Kidney (tissue), 14 donors: ENCODE measurements around the gene CHAF1B. TPM values are rescaled to one million over a fixed set of nuclear protein-coding genes. Genes with fewer than 3 reads are reported as not detected.

ENCODE experiments used
- DNase-seq, 5 donors: peaks; one replicate each; pipeline ENCODE4 v3.0.0-alpha.2; 2013 to 2020
- FAIRE-seq: peaks from 2 replicates; lab custom pipeline; 2012; peaks lifted over from hg19 to GRCh38; lab: Jason Lieb, UNC
- H3K27ac ChIP-seq, 2 donors: one replicate each; pipeline ENCODE4 v1.7.0; 2013; ENCODE audit warnings: low read depth in 2 of 2, low read length in 2 of 2, inconsistent platforms in 1 of 2
- H3K27me3 ChIP-seq: one replicate; pipeline ENCODE4 v1.7.1; 2013; ENCODE audit warnings: low read length, inconsistent platforms; ENCODE audit not compliant: control insufficient read depth, insufficient read depth
- H3K36me3 ChIP-seq, 3 donors: one replicate each; pipeline versions ENCODE4 v1.7.0 to v1.7.1; 2013; ENCODE audit warnings: low read length in 3 of 3, control low read depth in 1 of 3, inconsistent platforms in 1 of 3; ENCODE audit not compliant: insufficient read depth in 3 of 3, control insufficient read depth in 2 of 3
- H3K4me1 ChIP-seq, 3 donors: one replicate each; pipeline versions ENCODE4 v1.7.0 to v1.7.1; 2013; ENCODE audit warnings: low read length in 3 of 3, inconsistent platforms in 1 of 3, low read depth in 1 of 3; ENCODE audit not compliant: control insufficient read depth in 2 of 3, insufficient read depth in 2 of 3
- H3K4me3 ChIP-seq, 3 donors: one replicate each; pipeline versions ENCODE4 v1.7.0 to v1.8.1; 2013; ENCODE audit warnings: low read length in 3 of 3, control low read depth in 1 of 3, inconsistent platforms in 1 of 3
- H3K9ac ChIP-seq, 3 donors: one replicate each; pipeline versions ENCODE4 v1.7.0 to v1.7.1; 2013; ENCODE audit warnings: low read length in 3 of 3, control low read depth in 1 of 3, inconsistent platforms in 1 of 3
- H3K9me3 ChIP-seq, 3 donors: one replicate each; pipeline versions ENCODE4 v1.7.0 to v1.7.1; 2013; ENCODE audit warnings: low read length in 3 of 3, control low read depth in 1 of 3, inconsistent platforms in 1 of 3; ENCODE audit not compliant: control insufficient read depth in 2 of 3, insufficient read depth in 1 of 3
- intact Hi-C: fragments of 100-400 bp; cut with DNase I; formaldehyde crosslinking; loops from one replicate; pipeline ENCODE4 v1.11.1; 2022
- polyA plus RNA-seq: library from polyadenylated mRNA; stranded (reverse); fragments of 350-450 nt; fragmentation: Illumina TruSeq; extraction: RNeasy Lipid Tissue Mini Kit (QIAGEN cat#74804); gene quantifications from one replicate; pipeline ENCODE4 v1.2.3, GENCODE V29; 2014; ENCODE audit warnings: low read depth, low replicate concordance; ENCODE audit not compliant: insufficient read depth
- total RNA-seq: library from RNA; stranded (reverse); fragmentation: NEBNext Ultra II Directional; extraction: Animal tissue kit (Norgen Biotek cat#: 25700); gene quantifications from one replicate; pipeline ENCODE4 v1.2.1, GENCODE V29; 2021
- TF ChIP-seq, protein P1 (sequence below): IDR thresholded peaks from 3 replicates; pipeline ENCODE4 v1.5.1; 2012; ENCODE audit warnings: mild to moderate bottlenecking, moderate library complexity, borderline replicate concordance; ENCODE audit not compliant: insufficient read depth; ENCODE audit errors: extremely low read depth
- donor health status: control.
- donor health status: control.
- donor health status: control.
- donor health status: control.
- donor health status: control.
- donor health status: DM: yes; HTN: yes; CAD: no.
- donor health status: Normal renal cell carcinoma (clear cell type).

Gene CHAF1B
- total and polyA plus RNA-seq, 2 donors from 2014 or later = 1.0 to 2.5 TPM

DNA sequence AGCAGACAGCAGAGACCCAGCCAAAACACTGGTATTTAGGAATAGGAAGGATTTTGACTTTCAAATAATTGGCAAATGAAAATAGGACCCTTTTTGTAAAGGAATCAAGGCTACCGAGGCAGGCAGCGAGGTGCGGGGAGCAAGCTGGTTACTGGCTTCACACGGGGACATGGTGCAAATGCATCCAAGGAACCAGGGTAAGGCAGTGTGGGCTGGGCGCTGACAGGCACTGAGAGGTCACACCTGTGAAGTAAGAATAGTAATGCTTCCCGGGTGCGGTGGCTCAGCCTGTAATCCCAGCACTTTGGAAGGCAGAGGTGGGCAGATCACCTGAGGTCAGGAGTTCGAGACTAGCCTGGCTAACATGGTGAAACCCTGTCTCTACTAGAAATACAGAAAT, 15.5 kb downstream of the CHAF1B start:
- Histone ChIP-seq H3K4me1 (no peaks in the 10 kb centered on the region), H3K9me3 (no peaks in the 10 kb centered on the region), H3K36me3 (no peaks in the 10 kb centered on the region), H3K4me3 (no peak overlapping the region), H3K9ac (no peak overlapping the region), H3K27ac (no peak overlapping the region), H3K27me3 (no peaks in the 10 kb centered on the region)
- FAIRE-seq (no peak), DNase-seq (peak in 1 of 5 donors; percentile 23)
- intact Hi-C loops = no loop called here
- TF ChIP-seq, protein P1, sequence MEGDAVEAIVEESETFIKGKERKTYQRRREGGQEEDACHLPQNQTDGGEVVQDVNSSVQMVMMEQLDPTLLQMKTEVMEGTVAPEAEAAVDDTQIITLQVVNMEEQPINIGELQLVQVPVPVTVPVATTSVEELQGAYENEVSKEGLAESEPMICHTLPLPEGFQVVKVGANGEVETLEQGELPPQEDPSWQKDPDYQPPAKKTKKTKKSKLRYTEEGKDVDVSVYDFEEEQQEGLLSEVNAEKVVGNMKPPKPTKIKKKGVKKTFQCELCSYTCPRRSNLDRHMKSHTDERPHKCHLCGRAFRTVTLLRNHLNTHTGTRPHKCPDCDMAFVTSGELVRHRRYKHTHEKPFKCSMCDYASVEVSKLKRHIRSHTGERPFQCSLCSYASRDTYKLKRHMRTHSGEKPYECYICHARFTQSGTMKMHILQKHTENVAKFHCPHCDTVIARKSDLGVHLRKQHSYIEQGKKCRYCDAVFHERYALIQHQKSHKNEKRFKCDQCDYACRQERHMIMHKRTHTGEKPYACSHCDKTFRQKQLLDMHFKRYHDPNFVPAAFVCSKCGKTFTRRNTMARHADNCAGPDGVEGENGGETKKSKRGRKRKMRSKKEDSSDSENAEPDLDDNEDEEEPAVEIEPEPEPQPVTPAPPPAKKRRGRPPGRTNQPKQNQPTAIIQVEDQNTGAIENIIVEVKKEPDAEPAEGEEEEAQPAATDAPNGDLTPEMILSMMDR = no peak

DNA sequence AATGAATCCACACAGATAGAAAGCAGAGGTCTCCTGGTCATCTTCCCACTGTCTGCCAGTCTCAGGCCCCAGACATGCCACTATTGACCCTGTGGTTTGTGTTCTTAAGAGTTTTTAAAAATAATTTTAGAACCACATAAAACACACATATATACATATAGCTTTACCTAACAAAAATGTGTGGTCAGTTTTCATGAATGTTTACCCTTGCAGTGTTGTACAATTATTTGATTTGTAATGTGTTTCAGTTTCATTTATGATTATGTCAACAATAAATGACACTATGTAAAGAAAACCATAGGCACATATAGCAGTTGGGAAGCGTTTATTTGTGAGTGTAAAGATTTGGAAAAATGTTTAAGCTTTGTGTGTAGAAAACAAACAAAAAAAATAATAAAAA, 17.1 kb downstream of the CHAF1B start:
- no peak overlapping the region for H3K4me3 ChIP-seq
- no peak for FAIRE-seq
- no peak overlapping the region for H3K9ac ChIP-seq
- intact Hi-C loops = no loop called here
- H3K27me3 ChIP-seq = no peaks in the 10 kb centered on the region
- no peak overlapping the region for H3K27ac ChIP-seq
- H3K4me1 ChIP-seq = no peaks in the 10 kb centered on the region
- TF ChIP-seq, protein P1 = no peak
- H3K36me3 ChIP-seq = no peaks in the 10 kb centered on the region
- no peaks in the 10 kb centered on the region for H3K9me3 ChIP-seq
- DNase-seq = no peak

DNA sequence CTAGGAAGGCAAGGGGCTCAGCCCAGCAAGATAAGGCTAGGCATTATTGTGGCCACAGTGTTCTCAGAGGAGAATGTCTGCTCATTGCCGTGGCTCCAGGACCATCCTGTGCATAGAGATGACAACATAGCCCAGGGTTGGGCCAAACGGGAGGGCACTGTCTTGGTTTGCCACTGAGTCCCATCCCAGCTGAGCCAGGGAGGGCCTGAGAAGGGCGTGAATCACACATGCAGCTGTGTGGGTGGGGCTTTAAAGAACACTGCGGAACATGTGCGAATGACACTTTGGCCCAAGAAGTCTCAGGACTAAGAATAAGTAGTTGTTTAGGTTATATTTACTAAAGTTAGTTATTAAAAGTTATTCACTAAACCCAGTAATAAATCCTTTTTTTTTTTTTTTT, 18.5 kb downstream of the CHAF1B start:
- DNase-seq = no peak

More for the DNA sequence above, 18.5 kb downstream of the CHAF1B start:
- Histone ChIP-seq H3K36me3 (no peaks in the 10 kb centered on the region), H3K4me3 (no peak overlapping the region), H3K9me3 (no peaks in the 10 kb centered on the region), H3K9ac (no peak overlapping the region), H3K4me1 (no peaks in the 10 kb centered on the region), H3K27ac (no peak overlapping the region), H3K27me3 (no peaks in the 10 kb centered on the region)
- TF ChIP-seq, protein P1 = no peak
- intact Hi-C loops = no loop called here
- no peak for FAIRE-seq
